Measurements from ENCODE around the gene HELLS.
"Not testable (repeated sequence)": the region's sequence is repeated elsewhere in the genome, so short reads cannot be mapped to it uniquely, and the experiment has no call there.

Gene HELLS

GRCh38 chr10:94545391-94546048, at the start of gene HELLS:
Gene HELLS, plus strand, starts transcription at chr10:94545788. Its CDS starts 134 bp downstream, at chr10:94545922.
- peak; percentile 80 for DNase-seq (ENCODE audit: low read depth)

GRCh38 chr10:94496010-94496409, 49.6 kb upstream of the HELLS start:
- peak; percentile 58 for DNase-seq (ENCODE audit: low read depth)

GRCh38 chr10:94496646-94497045, 48.9 kb upstream of the HELLS start:
- no peak for DNase-seq (ENCODE audit: low read depth)

- peak; percentile 29 for DNase-seq (ENCODE audit: low read depth)
Observed at GRCh38 chr10:94500063-94500462, 45.5 kb upstream of the HELLS start.

- DNase-seq (ENCODE audit: low read depth) = no peak
Observed at GRCh38 chr10:94521276-94522250, 24.0 kb upstream of the HELLS start.

GRCh38 chr10:94524146-94524545, 21.4 kb upstream of the HELLS start:
- peak; percentile 73 for DNase-seq (ENCODE audit: low read depth)

- no peak for DNase-seq (ENCODE audit: low read depth)
Observed at GRCh38 chr10:94524711-94525110, 20.9 kb upstream of the HELLS start.

GRCh38 chr10:94531550-94531949, 14.0 kb upstream of the HELLS start:
- not testable (repeated sequence) for DNase-seq (ENCODE audit: low read depth)

GRCh38 chr10:94533027-94533426, 12.6 kb upstream of the HELLS start:
- no peak for DNase-seq (ENCODE audit: low read depth)

- DNase-seq (ENCODE audit: low read depth) = not testable (repeated sequence)
Observed at GRCh38 chr10:94542282-94542681, 3.3 kb upstream of the HELLS start.

- DNase-seq (ENCODE audit: low read depth) = peak; percentile 24
Observed at GRCh38 chr10:94546049-94546900, 687 bp downstream of the HELLS start.

- DNase-seq (ENCODE audit: low read depth) = peak; percentile 49
Observed at GRCh38 chr10:94546901-94547185, 1.3 kb downstream of the HELLS start.

GRCh38 chr10:94549221-94549620, 3.6 kb downstream of the HELLS start:
- no peak for DNase-seq (ENCODE audit: low read depth)

GRCh38 chr10:94567714-94568307, 22.2 kb downstream of the HELLS start:
- DNase-seq (ENCODE audit: low read depth) = not testable (repeated sequence)

- peak; percentile 34 for DNase-seq (ENCODE audit: low read depth)
Observed at GRCh38 chr10:94571081-94571480, 25.5 kb downstream of the HELLS start.

GRCh38 chr10:94571528-94571927, 25.9 kb downstream of the HELLS start:
- peak; percentile 78 for DNase-seq (ENCODE audit: low read depth)

GRCh38 chr10:94578790-94579189, 33.2 kb downstream of the HELLS start:
- DNase-seq (ENCODE audit: low read depth) = no peak

GRCh38 chr10:94583124-94583523, 37.5 kb downstream of the HELLS start:
- DNase-seq (ENCODE audit: low read depth) = no peak

- no peak for DNase-seq (ENCODE audit: low read depth)
Observed at GRCh38 chr10:94591461-94592205, 46.0 kb downstream of the HELLS start.

GRCh38 chr10:94602729-94603515, 57.3 kb downstream of the HELLS start:
- no peak for DNase-seq (ENCODE audit: low read depth)
